GM12878 (cell line): ENCODE measurements around the gene OTOG. TPM values are rescaled to one million over a fixed set of nuclear protein-coding genes. Genes with fewer than 3 reads are reported as not detected.

Source experiments
- RCOR1 ChIP-seq: conservative IDR thresholded peaks from 2 replicates; pipeline ENCODE4 v1.6.1; 2012; ENCODE audit warnings: low read depth, low read length, improper control_type of control experiment
- RUNX3 ChIP-seq: IDR thresholded peaks from 2 replicates; pipeline ENCODE4 v1.6.1; 2012; ENCODE audit warnings: low read length, inconsistent platforms
- SREBF1 ChIP-seq: IDR thresholded peaks from 2 replicates; pipeline ENCODE4 v1.6.1; 2012; ENCODE audit warnings: mild to moderate bottlenecking, low read length
- polyA plus RNA-seq, 11 experiments: library from polyadenylated mRNA; depleted of rRNA in 4 of 11; unstranded in 6 of 11; stranded (reverse) in 5 of 11; fragments of >200 nt; fragmentation: Nextera tagmentation in 4 of 11; fragmentation: Illumina TruSeq in 1 of 11; extraction: Ambion mirVana in 4 of 11; extraction: Trizol in 1 of 11; gene quantifications; 1 replicate in 1 of 11; 2 replicates in 10 of 11; pipeline versions ENCODE4 v1.2.1 to v1.2.3, GENCODE V29; 2011 to 2016; ENCODE audit warnings: inconsistent platforms in 2 of 11, missing spikeins in 2 of 11, low read depth in 1 of 11
- total RNA-seq, 4 experiments: library from RNA; depleted of rRNA in 3 of 4; stranded (reverse); fragments of >200 nt in 3 of 4; fragmentation: Illumina TruSeq in 1 of 4; extraction: Trizol in 1 of 4; gene quantifications; 2 replicates each; pipeline versions ENCODE4 v1.2.1 to v1.2.3, GENCODE V29; 2013 to 2021
- TF ChIP-seq, protein P1 (sequence below): fragments of 450-650 bp; IDR thresholded peaks from 2 replicates; pipeline ENCODE4 v1.6.1; 2017; ENCODE audit warnings: mild to moderate bottlenecking, moderate library complexity
- TF ChIP-seq, protein P2 (sequence below): fragments of 450-650 bp; formaldehyde crosslinking; IDR thresholded peaks from 2 replicates; pipeline ENCODE4 v1.5.0; 2022; ENCODE audit warnings: mild to moderate bottlenecking, missing genetic modification characterization

The OTOG gene
- total and polyA plus RNA-seq, 10 of the 15 experiments (the other 5 are each of a cell fraction or from before 2014, with no cell fraction given): not detected

- TF ChIP-seq, protein P1, sequence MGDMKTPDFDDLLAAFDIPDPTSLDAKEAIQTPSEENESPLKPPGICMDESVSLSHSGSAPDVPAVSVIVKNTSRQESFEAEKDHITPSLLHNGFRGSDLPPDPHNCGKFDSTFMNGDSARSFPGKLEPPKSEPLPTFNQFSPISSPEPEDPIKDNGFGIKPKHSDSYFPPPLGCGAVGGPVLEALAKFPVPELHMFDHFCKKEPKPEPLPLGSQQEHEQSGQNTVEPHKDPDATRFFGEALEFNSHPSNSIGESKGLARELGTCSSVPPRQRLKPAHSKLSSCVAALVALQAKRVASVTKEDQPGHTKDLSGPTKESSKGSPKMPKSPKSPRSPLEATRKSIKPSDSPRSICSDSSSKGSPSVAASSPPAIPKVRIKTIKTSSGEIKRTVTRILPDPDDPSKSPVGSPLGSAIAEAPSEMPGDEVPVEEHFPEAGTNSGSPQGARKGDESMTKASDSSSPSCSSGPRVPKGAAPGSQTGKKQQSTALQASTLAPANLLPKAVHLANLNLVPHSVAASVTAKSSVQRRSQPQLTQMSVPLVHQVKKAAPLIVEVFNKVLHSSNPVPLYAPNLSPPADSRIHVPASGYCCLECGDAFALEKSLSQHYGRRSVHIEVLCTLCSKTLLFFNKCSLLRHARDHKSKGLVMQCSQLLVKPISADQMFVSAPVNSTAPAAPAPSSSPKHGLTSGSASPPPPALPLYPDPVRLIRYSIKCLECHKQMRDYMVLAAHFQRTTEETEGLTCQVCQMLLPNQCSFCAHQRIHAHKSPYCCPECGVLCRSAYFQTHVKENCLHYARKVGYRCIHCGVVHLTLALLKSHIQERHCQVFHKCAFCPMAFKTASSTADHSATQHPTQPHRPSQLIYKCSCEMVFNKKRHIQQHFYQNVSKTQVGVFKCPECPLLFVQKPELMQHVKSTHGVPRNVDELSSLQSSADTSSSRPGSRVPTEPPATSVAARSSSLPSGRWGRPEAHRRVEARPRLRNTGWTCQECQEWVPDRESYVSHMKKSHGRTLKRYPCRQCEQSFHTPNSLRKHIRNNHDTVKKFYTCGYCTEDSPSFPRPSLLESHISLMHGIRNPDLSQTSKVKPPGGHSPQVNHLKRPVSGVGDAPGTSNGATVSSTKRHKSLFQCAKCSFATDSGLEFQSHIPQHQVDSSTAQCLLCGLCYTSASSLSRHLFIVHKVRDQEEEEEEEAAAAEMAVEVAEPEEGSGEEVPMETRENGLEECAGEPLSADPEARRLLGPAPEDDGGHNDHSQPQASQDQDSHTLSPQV: no peak
- TF ChIP-seq RUNX3 (no peak), SREBF1 (no peak), RCOR1 (no peak)
- TF ChIP-seq, protein P2, sequence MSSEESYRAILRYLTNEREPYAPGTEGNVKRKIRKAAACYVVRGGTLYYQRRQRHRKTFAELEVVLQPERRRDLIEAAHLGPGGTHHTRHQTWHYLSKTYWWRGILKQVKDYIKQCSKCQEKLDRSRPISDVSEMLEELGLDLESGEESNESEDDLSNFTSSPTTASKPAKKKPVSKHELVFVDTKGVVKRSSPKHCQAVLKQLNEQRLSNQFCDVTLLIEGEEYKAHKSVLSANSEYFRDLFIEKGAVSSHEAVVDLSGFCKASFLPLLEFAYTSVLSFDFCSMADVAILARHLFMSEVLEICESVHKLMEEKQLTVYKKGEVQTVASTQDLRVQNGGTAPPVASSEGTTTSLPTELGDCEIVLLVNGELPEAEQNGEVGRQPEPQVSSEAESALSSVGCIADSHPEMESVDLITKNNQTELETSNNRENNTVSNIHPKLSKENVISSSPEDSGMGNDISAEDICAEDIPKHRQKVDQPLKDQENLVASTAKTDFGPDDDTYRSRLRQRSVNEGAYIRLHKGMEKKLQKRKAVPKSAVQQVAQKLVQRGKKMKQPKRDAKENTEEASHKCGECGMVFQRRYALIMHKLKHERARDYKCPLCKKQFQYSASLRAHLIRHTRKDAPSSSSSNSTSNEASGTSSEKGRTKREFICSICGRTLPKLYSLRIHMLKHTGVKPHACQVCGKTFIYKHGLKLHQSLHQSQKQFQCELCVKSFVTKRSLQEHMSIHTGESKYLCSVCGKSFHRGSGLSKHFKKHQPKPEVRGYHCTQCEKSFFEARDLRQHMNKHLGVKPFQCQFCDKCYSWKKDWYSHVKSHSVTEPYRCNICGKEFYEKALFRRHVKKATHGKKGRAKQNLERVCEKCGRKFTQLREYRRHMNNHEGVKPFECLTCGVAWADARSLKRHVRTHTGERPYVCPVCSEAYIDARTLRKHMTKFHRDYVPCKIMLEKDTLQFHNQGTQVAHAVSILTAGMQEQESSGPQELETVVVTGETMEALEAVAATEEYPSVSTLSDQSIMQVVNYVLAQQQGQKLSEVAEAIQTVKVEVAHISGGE (CRISPR knock-in tag): no peak
These were observed 39.0 kb downstream of the OTOG start (continued) for GRCh38 chr11:17585911-17586695.
